HEK293 (cell line): ENCODE results near the gene CKM.

Source experiments
- CTCF ChIA-PET: fragments of 350-600 bp; formaldehyde crosslinking; extraction: SDS; loops from one replicate; lab custom pipeline; 2021; ENCODE audit warnings: antibody characterized with exemption; lab: Yijun Ruan, JAX
- POLR2A ChIA-PET: fragments of 300-600 bp; formaldehyde crosslinking; extraction: SDS; loops from one replicate; lab custom pipeline; 2020; ENCODE audit warnings: antibody characterized with exemption, inconsistent platforms; lab: Yijun Ruan, JAX
- H3K27ac ChIP-seq: fragments of 200-500 bp; sonication (Bioruptor generic); 2 replicates; pipeline ENCODE4 v1.5.1; 2014; ENCODE audit warnings: low read depth, low read length, control low read depth, inconsistent platforms; ENCODE audit errors: extremely low read depth
- H3K36me3 ChIP-seq, 2 experiments: fragments of 200-500 bp in 1 of 2; sonication (Bioruptor generic) in 1 of 2; 1 replicate in 1 of 2; 2 replicates in 1 of 2; pipeline ENCODE4 v1.5.1; 2014 to 2017; ENCODE audit warnings: inconsistent platforms in 2 of 2, low read length in 2 of 2; ENCODE audit not compliant: control insufficient read depth in 2 of 2, insufficient read depth in 1 of 2
- H3K4me1 ChIP-seq: fragments of 200-500 bp; sonication (Bioruptor generic); 2 replicates; pipeline ENCODE4 v1.5.1; 2014; ENCODE audit warnings: mild to moderate bottlenecking, low read length, inconsistent platforms; ENCODE audit not compliant: control insufficient read depth, insufficient read depth
- H3K4me3 ChIP-seq: 2 replicates; pipeline ENCODE4 v1.5.1; 2011; ENCODE audit warnings: low read depth, mild to moderate bottlenecking, control low read depth, low read length, moderate library complexity
- H3K9me3 ChIP-seq: fragments of 200-500 bp; sonication (Bioruptor generic); 2 replicates; pipeline ENCODE4 v1.5.1; 2014; ENCODE audit warnings: low read depth, low read length, inconsistent platforms; ENCODE audit not compliant: control insufficient read depth, insufficient read depth
- HIC1 ChIP-seq: fragments of 450-650 bp; formaldehyde crosslinking; IDR thresholded peaks from 2 replicates; pipeline ENCODE4 v1.5.1; 2016; ENCODE audit warnings: missing biosample characterization, missing genetic modification characterization
- KLF10 ChIP-seq: fragments of 450-650 bp; IDR thresholded peaks from 2 replicates; pipeline ENCODE4 v1.5.1; 2018; ENCODE audit warnings: missing biosample characterization, mild to moderate bottlenecking, missing genetic modification characterization
- PATZ1 ChIP-seq: fragments of 450-650 bp; formaldehyde crosslinking; IDR thresholded peaks from 2 replicates; pipeline ENCODE4 v1.5.1; 2016; ENCODE audit warnings: missing biosample characterization, missing genetic modification characterization
- PBX3 ChIP-seq: sonication (generic); formaldehyde crosslinking; IDR thresholded peaks from 2 replicates; pipeline ENCODE4 v1.8.1; 2022; ENCODE audit warnings: mild to moderate bottlenecking, moderate library complexity, missing genetic modification reagents
- SCRT2 ChIP-seq: fragments of 450-650 bp; formaldehyde crosslinking; IDR thresholded peaks from 2 replicates; pipeline ENCODE4 v1.5.1; 2016; ENCODE audit warnings: missing biosample characterization, missing genetic modification characterization
- YY2 ChIP-seq: fragments of 450-650 bp; formaldehyde crosslinking; IDR thresholded peaks from 2 replicates; pipeline ENCODE4 v1.5.1; 2016; ENCODE audit warnings: missing biosample characterization, missing genetic modification characterization
- ZBTB1 ChIP-seq: fragments of 450-650 bp; formaldehyde crosslinking; IDR thresholded peaks from 2 replicates; pipeline ENCODE4 v1.5.1; 2016; ENCODE audit warnings: missing biosample characterization, missing genetic modification characterization
- ZBTB44 ChIP-seq: fragments of 450-650 bp; IDR thresholded peaks from 2 replicates; pipeline ENCODE4 v1.5.1; 2018; ENCODE audit warnings: missing biosample characterization, mild to moderate bottlenecking, missing genetic modification characterization
- ZBTB8A ChIP-seq: fragments of 450-650 bp; formaldehyde crosslinking; IDR thresholded peaks from 2 replicates; pipeline ENCODE4 v1.5.1; 2016; ENCODE audit warnings: missing biosample characterization, missing genetic modification characterization
- ZFHX2 ChIP-seq: fragments of 450-650 bp; formaldehyde crosslinking; conservative IDR thresholded peaks from 2 replicates; pipeline ENCODE4 v1.5.1; 2016; ENCODE audit warnings: missing biosample characterization, missing genetic modification characterization
- ZFP3 ChIP-seq: fragments of 450-650 bp; formaldehyde crosslinking; IDR thresholded peaks from 2 replicates; pipeline ENCODE4 v1.5.1; 2016; ENCODE audit warnings: low read depth, missing biosample characterization, missing genetic modification characterization
- ZFP37 ChIP-seq: fragments of 450-650 bp; formaldehyde crosslinking; IDR thresholded peaks from 2 replicates; pipeline ENCODE4 v1.5.1; 2016; ENCODE audit warnings: missing biosample characterization, missing genetic modification characterization
- ZNF175 ChIP-seq: fragments of 450-650 bp; formaldehyde crosslinking; IDR thresholded peaks from 2 replicates; pipeline ENCODE4 v1.5.1; 2016; ENCODE audit warnings: missing biosample characterization, missing genetic modification characterization
- ZNF184 ChIP-seq: fragments of 450-650 bp; IDR thresholded peaks from 2 replicates; pipeline ENCODE4 v1.5.1; 2018; ENCODE audit warnings: missing biosample characterization, mild to moderate bottlenecking, missing genetic modification characterization
- ZNF221 ChIP-seq: fragments of 450-650 bp; formaldehyde crosslinking; IDR thresholded peaks from 2 replicates; pipeline ENCODE4 v1.5.1; 2017; ENCODE audit warnings: missing biosample characterization, missing genetic modification characterization, borderline replicate concordance
- ZNF513 ChIP-seq: fragments of 450-650 bp; IDR thresholded peaks from 2 replicates; pipeline ENCODE4 v1.5.1; 2018; ENCODE audit warnings: missing biosample characterization, missing genetic modification characterization
- ZNF629 ChIP-seq: fragments of 450-650 bp; formaldehyde crosslinking; IDR thresholded peaks from 2 replicates; pipeline ENCODE4 v1.5.1; 2017; ENCODE audit warnings: missing biosample characterization, missing genetic modification characterization
- ZNF639 ChIP-seq: fragments of 450-650 bp; formaldehyde crosslinking; IDR thresholded peaks from 2 replicates; pipeline ENCODE4 v1.5.1; 2016; ENCODE audit warnings: missing biosample characterization, missing genetic modification characterization
- ZNF660 ChIP-seq: fragments of 450-650 bp; IDR thresholded peaks from 2 replicates; pipeline ENCODE4 v1.5.1; 2018; ENCODE audit warnings: missing biosample characterization, mild to moderate bottlenecking, missing genetic modification characterization

Gene CKM

GRCh38 chr19:45311621-45312020, 11.1 kb downstream of the CKM start:
- H3K4me1 ChIP-seq: no peaks in the 10 kb centered on the region
- CTCF ChIA-PET: no interaction called here
- H3K9me3 ChIP-seq: no peaks in the 10 kb centered on the region
- POLR2A ChIA-PET: no interaction called here
- no peak for TF ChIP-seq ZBTB44 (tag by site-specific recombination)
- TF ChIP-seq ZBTB1: no peak
- TF ChIP-seq ZNF629 (tag by site-specific recombination): no peak
- no peak for TF ChIP-seq ZNF513
- TF ChIP-seq ZFP37 (tag by site-specific recombination): no peak
- no peak for TF ChIP-seq ZNF221 (tag by site-specific recombination)
- no peak for TF ChIP-seq KLF10 (tag by site-specific recombination)
- TF ChIP-seq PATZ1 (tag by site-specific recombination): no peak
- no peak for TF ChIP-seq SCRT2
- no peak for TF ChIP-seq ZNF660 (tag by site-specific recombination)
- TF ChIP-seq YY2 (tag by site-specific recombination): no peak
- no peak for TF ChIP-seq ZNF639 (tag by site-specific recombination)
- TF ChIP-seq ZFHX2 (tag by site-specific recombination): no peak
- TF ChIP-seq ZBTB8A (tag by site-specific recombination): no peak
- TF ChIP-seq ZNF175 (tag by site-specific recombination): no peak
- TF ChIP-seq HIC1 (tag by site-specific recombination): no peak
- no peak for TF ChIP-seq ZFP3 (tag by site-specific recombination)
- no peak for TF ChIP-seq ZNF184 (tag by site-specific recombination)
- no peak for TF ChIP-seq PBX3 (CRISPR knock-in tag)
- TF ChIP-seq, all 188 proteins: peak for 0
- no peak overlapping the region for H3K4me3 ChIP-seq
- H3K36me3 ChIP-seq: no peaks in the 10 kb centered on the region
- H3K27ac ChIP-seq: no peak overlapping the region
